Smooth muscle cell of the brain vasculature (primary cell): ENCODE measurements around the gene CCDC174.

Experiments used
- DNase-seq: peaks from one replicate; pipeline ENCODE4 v3.0.0-alpha.2; 2012; ENCODE audit warnings: low read depth, low spot score

CCDC174 gene

DNA sequence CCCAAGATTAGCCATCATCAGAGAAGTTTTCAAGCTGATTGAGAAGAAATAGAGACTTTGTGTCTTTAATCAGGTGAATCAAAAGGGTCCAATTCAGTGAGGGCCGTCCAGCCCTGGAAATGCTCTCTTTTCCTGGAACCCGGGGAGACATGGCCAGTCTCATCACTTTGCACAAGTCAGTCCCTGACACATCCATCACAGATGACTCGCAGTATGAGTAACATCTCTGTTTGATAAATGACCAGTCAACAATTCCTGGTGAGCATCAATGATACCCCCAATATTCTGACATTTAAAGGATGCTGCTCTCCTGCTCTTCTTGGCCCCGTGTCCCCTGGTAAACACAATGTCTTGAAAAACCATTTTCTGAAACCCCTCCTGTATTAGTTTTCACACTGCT lies 50.1 kb downstream of the CCDC174 start:
- no peak for DNase-seq

DNA sequence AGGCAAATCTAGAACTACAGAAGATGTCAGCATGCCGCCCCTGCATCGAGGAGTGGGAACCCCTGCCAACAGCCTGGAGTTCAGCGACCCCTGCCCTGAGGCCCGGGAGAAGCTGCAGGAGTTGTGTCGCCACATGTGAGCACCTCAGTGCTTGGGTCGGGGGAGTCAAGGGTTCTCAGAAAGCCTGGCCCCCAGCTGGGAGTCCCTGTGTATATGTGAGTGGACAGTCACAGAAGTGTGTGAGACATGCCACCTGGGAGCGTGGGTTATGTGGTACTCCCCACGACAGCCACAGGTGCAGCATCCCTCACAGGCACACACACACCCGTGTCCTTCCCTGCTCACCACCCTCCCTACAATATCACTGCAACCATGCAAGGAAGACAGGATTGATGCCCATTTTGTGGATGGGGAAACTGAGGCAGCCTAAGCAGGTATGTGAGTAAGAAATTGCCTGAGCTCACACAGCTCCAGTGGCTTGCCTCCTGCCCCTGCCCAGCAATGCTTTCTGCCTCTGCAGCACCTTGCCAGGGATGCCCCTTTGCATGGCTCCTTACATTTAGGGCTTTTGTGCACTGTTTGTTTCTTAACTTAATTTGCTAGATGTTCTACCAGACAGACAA lies 51.7 kb downstream of the CCDC174 start:
- no peak for DNase-seq

DNA sequence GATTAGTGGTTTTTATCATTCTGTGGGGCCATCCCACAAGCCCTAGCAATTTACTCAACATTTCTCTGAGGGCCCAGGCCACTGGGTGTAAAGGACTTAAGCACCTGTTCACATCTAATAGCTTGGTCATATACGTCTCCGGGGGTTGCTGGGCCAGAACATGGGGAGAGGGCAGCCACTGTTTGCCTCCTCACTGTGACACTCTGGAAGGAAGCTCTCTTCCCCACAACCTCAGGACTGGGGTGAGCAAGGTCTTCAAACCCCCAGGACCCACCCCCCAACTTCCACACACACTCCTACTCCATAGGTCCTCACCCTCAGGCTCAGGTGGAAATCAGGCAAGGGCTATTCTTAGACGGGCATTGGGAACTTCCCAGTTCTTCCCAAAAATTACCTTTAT lies 52.2 kb downstream of the CCDC174 start:
- DNase-seq = no peak

DNA sequence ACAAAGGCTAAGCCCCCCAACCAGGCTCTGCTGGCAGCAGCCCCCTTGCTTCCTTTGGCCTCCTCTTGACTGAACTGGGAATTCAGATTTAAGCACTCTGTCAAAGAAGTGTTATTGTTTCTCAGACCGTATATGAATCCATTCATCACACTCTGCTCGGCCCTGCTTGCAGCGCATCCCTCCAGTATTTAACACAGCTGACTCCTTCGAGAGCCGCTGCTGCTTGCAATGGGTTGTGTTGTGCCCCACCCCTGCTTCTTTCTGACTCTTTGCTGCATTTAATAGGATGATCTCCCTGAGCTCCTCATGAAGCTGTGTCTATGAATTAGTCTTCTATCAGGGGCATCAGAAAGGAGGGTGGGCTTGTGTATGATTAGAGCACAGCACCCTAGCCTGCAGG lies 54.5 kb downstream of the CCDC174 start:
- no peak for DNase-seq

DNA sequence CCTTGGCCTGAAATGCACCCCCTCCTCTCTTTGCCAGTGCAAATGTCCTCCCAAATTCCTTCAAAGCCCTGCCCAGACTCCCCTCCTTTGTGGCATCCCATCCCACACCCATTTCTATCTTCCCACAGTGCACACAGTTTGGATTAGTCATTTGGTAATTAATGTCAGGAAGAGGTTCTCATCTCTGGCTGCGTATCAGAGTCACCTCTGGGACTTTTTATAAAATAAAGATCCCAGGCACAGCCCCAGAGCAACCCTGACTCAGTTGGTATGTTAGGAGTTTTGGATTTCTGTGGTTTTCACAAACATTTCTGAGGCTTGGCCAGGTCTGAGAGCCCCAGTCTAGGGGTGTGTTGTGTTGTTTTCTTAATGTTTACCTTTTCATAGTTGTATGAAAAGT lies 65.0 kb downstream of the CCDC174 start:
- no peak for DNase-seq

DNA sequence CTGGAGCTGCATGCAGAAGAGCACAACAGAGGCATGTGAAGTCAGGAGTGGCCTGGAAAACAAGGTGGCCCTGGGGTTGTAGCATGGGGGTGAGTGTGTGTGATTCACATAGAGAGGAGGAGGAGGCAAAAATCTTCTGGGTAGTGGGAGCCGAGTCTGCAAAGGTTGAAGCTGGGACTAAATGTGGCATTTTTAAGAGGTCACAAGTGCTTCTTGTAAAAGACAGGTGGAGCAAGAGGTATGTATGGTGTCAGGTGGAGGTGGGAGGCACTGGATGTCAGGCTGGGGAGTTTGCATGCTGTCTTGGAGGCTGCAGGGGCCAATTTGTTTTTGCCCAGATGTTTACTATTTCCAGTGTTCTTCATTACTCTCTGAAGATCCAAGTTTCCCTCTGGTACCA lies 65.7 kb downstream of the CCDC174 start:
- no peak for DNase-seq

DNA sequence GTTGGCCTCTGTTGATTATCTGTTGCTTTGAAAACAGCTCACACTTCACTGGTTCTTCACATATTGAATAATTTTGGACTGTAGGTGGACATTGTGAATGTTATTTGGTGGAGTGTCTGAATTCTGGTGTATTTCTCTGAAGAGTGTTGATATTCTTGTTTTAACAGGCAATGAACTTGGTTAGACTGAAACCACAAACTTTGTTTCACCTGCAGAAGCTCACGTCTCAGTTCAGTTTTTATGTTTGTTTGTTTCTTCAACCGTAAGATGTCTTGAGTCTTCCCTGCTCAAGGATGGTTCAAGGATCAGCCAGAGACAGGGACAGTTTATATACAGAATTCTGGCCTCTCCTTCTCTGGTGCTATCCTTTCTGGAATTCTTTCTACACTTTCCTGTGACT lies 67.0 kb downstream of the CCDC174 start:
- DNase-seq = no peak

DNA sequence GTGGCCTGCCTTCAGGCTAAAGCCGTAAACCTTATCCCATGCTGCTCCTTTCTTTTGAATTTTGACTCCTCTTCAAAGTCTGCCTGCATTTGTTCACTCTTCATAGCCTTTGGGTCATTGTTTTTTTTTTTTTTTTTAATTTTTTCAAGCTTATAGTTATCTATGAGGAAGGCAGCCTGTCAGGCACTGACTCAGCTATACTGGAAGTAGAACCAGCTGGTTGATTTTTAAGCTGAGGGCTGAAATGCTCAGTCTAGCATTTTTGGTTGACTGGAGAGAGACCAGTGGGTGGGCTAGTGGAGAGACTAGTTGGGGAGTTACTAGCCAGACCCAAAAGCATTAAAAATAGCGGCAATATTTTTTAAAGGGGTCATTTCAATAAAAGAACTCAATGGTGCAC lies 67.4 kb downstream of the CCDC174 start:
- no peak for DNase-seq

DNA sequence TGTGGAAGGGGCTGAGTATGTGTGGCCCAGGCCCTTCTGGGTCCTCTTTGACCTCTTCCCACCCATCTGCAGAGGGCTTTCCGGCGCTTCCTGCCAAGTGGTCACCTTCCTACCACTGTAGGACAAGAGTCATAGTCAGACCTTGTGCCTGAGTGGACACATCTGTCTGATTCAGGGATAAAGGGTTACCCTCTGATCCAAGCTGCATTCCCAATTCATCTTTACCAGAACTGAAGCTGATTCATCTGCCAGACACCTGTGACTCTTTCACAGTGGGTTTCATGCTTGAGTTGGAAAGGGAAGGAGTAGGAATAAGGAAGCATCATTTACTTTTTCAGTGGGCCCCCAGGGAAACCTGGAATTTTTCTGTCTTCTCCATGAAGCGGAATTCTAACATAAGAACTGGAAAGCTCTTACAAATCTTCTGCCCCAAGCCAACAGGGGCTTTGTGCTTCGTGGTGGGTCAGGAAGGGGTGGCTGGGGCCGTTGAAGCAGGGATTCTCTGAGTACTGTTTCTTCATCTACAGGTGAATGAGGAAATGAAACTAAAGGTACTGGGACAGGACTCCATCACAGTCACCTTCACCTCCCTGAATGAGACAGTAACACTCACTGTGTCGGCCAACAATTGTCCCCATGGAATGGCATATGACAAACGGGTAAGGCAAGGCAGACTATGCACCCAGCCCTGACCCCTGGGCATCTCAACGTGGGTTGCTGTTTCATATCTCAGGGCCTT lies 69.7 kb downstream of the CCDC174 start:
- no peak for DNase-seq
